Lung (tissue), 12 donors: ENCODE measurements around the gene STARD8. TPM values are rescaled to one million over a fixed set of nuclear protein-coding genes. Genes with fewer than 3 reads are reported as not detected.

Experiments used
- ATAC-seq: fragments of 200-7000 bp; cut with Tn5 transposase; one replicate; pipeline ENCODE4 v1.9.1; 2020; ENCODE audit warnings: moderate number of reproducible peaks; ENCODE audit not compliant: insufficient read depth, low FRiP score
- DNase-seq, 3 donors: peaks; one replicate each; pipeline ENCODE4 v3.0.0-alpha.2; 2013 to 2017
- H3K27ac ChIP-seq, 2 donors: one replicate each; pipeline ENCODE4 v1.5.1; 2013; ENCODE audit warnings: mild to moderate bottlenecking in 2 of 2, moderate library complexity in 2 of 2, control low read depth in 1 of 2, inconsistent platforms in 1 of 2, low read depth in 1 of 2, low read length in 1 of 2
- H3K27me3 ChIP-seq, 3 donors: one replicate each; pipeline ENCODE4 v1.5.1; 2013; ENCODE audit warnings: low read length in 2 of 3; ENCODE audit not compliant: control insufficient read depth in 3 of 3, insufficient read depth in 3 of 3
- H3K36me3 ChIP-seq, 4 donors: one replicate each; pipeline ENCODE4 v1.5.1; 2013; ENCODE audit warnings: low read length in 4 of 4, mild to moderate bottlenecking in 1 of 4, moderate library complexity in 1 of 4; ENCODE audit not compliant: control insufficient read depth in 4 of 4, insufficient read depth in 4 of 4
- H3K4me1 ChIP-seq, 5 donors: one replicate each; pipeline ENCODE4 v1.5.1; 2013; ENCODE audit warnings: low read length in 5 of 5, mild to moderate bottlenecking in 2 of 5, moderate library complexity in 1 of 5; ENCODE audit not compliant: control insufficient read depth in 5 of 5, insufficient read depth in 5 of 5
- H3K4me3 ChIP-seq: one replicate; pipeline ENCODE4 v1.5.1; 2013; ENCODE audit warnings: mild to moderate bottlenecking, control low read depth, moderate library complexity
- H3K9ac ChIP-seq, 2 donors: one replicate each; pipeline ENCODE4 v1.5.1; 2013; ENCODE audit warnings: low read length in 2 of 2, control low read depth in 1 of 2; ENCODE audit not compliant: insufficient read depth in 1 of 2
- H3K9me3 ChIP-seq, 4 donors: one replicate each; pipeline ENCODE4 v1.5.1; 2013; ENCODE audit warnings: low read length in 3 of 4, mild to moderate bottlenecking in 1 of 4, moderate library complexity in 1 of 4; ENCODE audit not compliant: control insufficient read depth in 4 of 4, insufficient read depth in 3 of 4
- WGBS, 2 donors: extraction: QIAGEN DNeasy Blood & Tissue Kit; methylation state at CpG; one replicate each; pipeline ENCODE4 v1.1.7; 2013; 5-methylcytosine and 5-hydroxymethylcytosine counted together
- polyA plus RNA-seq, 2 donors: library from polyadenylated mRNA; stranded (reverse); fragments of 200-250 nt; gene quantifications; one replicate each; pipeline ENCODE4 v1.2.1, GENCODE V29; 2013
- total RNA-seq, 2 donors: library from RNA; depleted of rRNA in 1 of 2; stranded (reverse); fragments of >200 nt in 1 of 2; gene quantifications; one replicate each; pipeline ENCODE4 v1.2.1, GENCODE V29; 2014 to 2021
- TF ChIP-seq, protein P1 (sequence below): IDR thresholded peaks from 2 replicates; pipeline ENCODE4 v1.5.1; 2012; ENCODE audit warnings: mild to moderate bottlenecking; ENCODE audit errors: control extremely low read depth, extremely low read depth
- donor health status: control.
- donor health status: control.
- donor health status: Bipolar disorder and iron deficiency.
- donor health status: healthy.
- donor health status: DM: yes; HTN: yes; CAD: no.

Gene STARD8
- total and polyA plus RNA-seq, 4 donors = 5.7 to 20.2 (median 18.5) TPM

GRCh38 chrX:68750316-68750715, 102.8 kb downstream of the STARD8 start:
- no peak overlapping the region for H3K9ac ChIP-seq
- no peak overlapping the region for H3K4me3 ChIP-seq
- DNase-seq (no peak), ATAC-seq (no peak)
- WGBS, 2 donors = 86 to 94% methylated on average over 3 of the region's 3 CpGs
- H3K27ac ChIP-seq = no peak overlapping the region
- peaks cover 0 to 4% (median 0%) of the 10 kb centered on the region in 5 donors for H3K4me1 ChIP-seq
- no peaks in the 10 kb centered on the region for H3K27me3 ChIP-seq
- no peaks in the 10 kb centered on the region for H3K36me3 ChIP-seq
- H3K9me3 ChIP-seq = no peaks in the 10 kb centered on the region
- TF ChIP-seq, protein P1, sequence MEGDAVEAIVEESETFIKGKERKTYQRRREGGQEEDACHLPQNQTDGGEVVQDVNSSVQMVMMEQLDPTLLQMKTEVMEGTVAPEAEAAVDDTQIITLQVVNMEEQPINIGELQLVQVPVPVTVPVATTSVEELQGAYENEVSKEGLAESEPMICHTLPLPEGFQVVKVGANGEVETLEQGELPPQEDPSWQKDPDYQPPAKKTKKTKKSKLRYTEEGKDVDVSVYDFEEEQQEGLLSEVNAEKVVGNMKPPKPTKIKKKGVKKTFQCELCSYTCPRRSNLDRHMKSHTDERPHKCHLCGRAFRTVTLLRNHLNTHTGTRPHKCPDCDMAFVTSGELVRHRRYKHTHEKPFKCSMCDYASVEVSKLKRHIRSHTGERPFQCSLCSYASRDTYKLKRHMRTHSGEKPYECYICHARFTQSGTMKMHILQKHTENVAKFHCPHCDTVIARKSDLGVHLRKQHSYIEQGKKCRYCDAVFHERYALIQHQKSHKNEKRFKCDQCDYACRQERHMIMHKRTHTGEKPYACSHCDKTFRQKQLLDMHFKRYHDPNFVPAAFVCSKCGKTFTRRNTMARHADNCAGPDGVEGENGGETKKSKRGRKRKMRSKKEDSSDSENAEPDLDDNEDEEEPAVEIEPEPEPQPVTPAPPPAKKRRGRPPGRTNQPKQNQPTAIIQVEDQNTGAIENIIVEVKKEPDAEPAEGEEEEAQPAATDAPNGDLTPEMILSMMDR = no peak

- Histone ChIP-seq H3K27ac (no peak overlapping the region), H3K27me3 (no peaks in the 10 kb centered on the region), H3K9ac (no peak overlapping the region), H3K36me3 (no peaks in the 10 kb centered on the region), H3K4me1 (peaks cover 0 to 4% (median 0%) of the 10 kb centered on the region in 5 donors), H3K9me3 (no peaks in the 10 kb centered on the region), H3K4me3 (no peak overlapping the region)
- WGBS, 2 donors = 53 to 86% methylated on average over 2 of the region's 2 CpGs
- TF ChIP-seq, protein P1 = no peak
- ATAC-seq (no peak), DNase-seq (no peak)
These were observed 103.9 kb downstream of the STARD8 start for GRCh38 chrX:68751372-68751771.

GRCh38 chrX:68753218-68753617, 105.8 kb downstream of the STARD8 start:
- TF ChIP-seq, protein P1 = no peak
- WGBS, 2 donors = 88 to 100% methylated on average over 2 of the region's 2 CpGs
- no peaks in the 10 kb centered on the region for H3K36me3 ChIP-seq
- H3K9me3 ChIP-seq = peaks cover 0 to 3% (median 0%) of the 10 kb centered on the region in 4 donors
- no peak for DNase-seq
- H3K9ac ChIP-seq = no peak overlapping the region
- peaks cover 0 to 2% (median 0%) of the 10 kb centered on the region in 5 donors for H3K4me1 ChIP-seq
- H3K27me3 ChIP-seq = no peaks in the 10 kb centered on the region
- H3K4me3 ChIP-seq = no peak overlapping the region
- ATAC-seq = no peak
- no peak overlapping the region for H3K27ac ChIP-seq

GRCh38 chrX:68754406-68754805, 106.9 kb downstream of the STARD8 start:
- ATAC-seq (no peak), DNase-seq (no peak)
- Histone ChIP-seq H3K9me3 (peaks cover 0 to 5% (median 0%) of the 10 kb centered on the region in 4 donors), H3K36me3 (no peaks in the 10 kb centered on the region), H3K27ac (no peak overlapping the region), H3K4me1 (peaks cover 0 to 7% (median 0%) of the 10 kb centered on the region in 5 donors), H3K9ac (no peak overlapping the region), H3K4me3 (no peak overlapping the region), H3K27me3 (no peaks in the 10 kb centered on the region)
- WGBS, 2 donors = 64 to 78% methylated on average over 7 of the region's 7 CpGs
- TF ChIP-seq, protein P1 = no peak
